GM21423 (cell line): Measurements from ENCODE around the gene FAU.

Experiments
- ATAC-seq: cut with Tn5 transposase; IDR thresholded peaks from one replicate; pipeline ENCODE4 v1.9.1; 2021; ENCODE audit warnings: mild to moderate bottlenecking, moderate library complexity; ENCODE audit not compliant: unreplicated experiment

Gene FAU

GRCh38 chr11:65083834-65084597 is 37.9 kb downstream of the FAU start, which contains the start of the genes CDCA5 and ZFPL1:
CDCA5 (minus strand) TSS chr11:65084040; CDS start chr11:65083978, 62 bp downstream.
ZFPL1 (plus strand) TSS chr11:65084222; CDS start chr11:65084699, 477 bp downstream.
- peak; percentile 85 for ATAC-seq

GRCh38 chr11:65083134-65083833 is 38.6 kb downstream of the FAU start:
- peak; percentile 6 for ATAC-seq

GRCh38 chr11:65078786-65079342 is 43.1 kb downstream of the FAU start:
- no peak for ATAC-seq

- ATAC-seq, result no peak
These were observed 43.8 kb downstream of the FAU start for GRCh38 chr11:65078151-65078550.

GRCh38 chr11:65077451-65077850 is 44.5 kb downstream of the FAU start:
- ATAC-seq, result no peak

GRCh38 chr11:65072631-65072966 is 49.3 kb downstream of the FAU start:
- no peak for ATAC-seq

- no peak for ATAC-seq
These were observed 49.9 kb downstream of the FAU start for GRCh38 chr11:65071907-65072630.
